ENCODE results near the gene MAP2K2.

MAP2K2 gene

DNA sequence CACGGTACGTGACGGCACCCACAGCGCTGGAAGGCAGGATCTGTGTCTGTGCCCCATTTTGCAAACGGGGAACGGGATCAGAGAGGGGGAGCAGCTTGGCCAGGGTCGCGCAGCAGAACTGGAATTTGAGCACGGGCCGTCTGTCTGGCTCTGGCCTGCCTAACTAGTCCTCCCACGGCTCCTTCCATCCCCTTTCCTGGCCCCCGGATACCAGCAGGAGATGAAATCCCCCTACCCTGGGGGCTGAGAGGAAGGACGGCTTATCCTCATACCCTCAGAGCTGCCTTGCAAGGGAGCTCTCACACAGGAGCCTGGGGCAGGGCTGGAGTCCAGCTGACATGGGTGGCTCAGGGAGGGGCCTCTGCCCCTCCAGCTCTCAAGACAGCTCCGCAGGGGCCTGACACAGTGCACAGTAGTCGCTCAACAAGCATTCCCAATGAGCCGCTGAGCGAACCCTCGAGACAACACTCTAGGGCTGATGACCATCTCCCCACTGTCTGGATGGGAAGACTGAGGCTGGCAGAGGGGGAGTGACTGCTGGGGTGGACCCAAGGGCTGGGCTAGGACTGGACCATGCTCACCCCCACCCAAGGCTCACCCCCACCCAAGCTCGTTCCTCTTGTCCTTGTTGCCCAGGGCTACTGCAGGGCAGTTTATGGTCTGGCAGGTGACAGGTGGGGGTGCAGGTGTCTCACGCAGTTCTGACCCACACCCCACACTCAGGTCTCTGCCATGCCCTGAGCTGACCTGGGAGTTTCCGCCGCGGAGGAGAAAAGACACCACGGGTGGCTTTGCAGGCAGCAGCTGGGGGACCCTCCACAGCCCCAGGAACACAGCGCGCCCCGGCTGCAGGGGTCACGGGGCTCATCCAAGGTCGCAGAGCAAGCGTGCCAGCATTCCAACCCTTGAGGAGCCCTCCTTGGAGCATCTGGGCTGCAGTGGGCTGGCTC, 61.2 kb downstream of the MAP2K2 start:
- TF ChIP-seq, protein P1, sequence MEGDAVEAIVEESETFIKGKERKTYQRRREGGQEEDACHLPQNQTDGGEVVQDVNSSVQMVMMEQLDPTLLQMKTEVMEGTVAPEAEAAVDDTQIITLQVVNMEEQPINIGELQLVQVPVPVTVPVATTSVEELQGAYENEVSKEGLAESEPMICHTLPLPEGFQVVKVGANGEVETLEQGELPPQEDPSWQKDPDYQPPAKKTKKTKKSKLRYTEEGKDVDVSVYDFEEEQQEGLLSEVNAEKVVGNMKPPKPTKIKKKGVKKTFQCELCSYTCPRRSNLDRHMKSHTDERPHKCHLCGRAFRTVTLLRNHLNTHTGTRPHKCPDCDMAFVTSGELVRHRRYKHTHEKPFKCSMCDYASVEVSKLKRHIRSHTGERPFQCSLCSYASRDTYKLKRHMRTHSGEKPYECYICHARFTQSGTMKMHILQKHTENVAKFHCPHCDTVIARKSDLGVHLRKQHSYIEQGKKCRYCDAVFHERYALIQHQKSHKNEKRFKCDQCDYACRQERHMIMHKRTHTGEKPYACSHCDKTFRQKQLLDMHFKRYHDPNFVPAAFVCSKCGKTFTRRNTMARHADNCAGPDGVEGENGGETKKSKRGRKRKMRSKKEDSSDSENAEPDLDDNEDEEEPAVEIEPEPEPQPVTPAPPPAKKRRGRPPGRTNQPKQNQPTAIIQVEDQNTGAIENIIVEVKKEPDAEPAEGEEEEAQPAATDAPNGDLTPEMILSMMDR (conservative IDR thresholded peaks at IDR 0.05; ENCODE audit: low read length) = no peak
- DNase-seq (ENCODE audit: low read depth) = no peak
- H3K4me3 ChIP-seq (ENCODE audit: low read length) = peak overlapping the region; percentile 74

DNA sequence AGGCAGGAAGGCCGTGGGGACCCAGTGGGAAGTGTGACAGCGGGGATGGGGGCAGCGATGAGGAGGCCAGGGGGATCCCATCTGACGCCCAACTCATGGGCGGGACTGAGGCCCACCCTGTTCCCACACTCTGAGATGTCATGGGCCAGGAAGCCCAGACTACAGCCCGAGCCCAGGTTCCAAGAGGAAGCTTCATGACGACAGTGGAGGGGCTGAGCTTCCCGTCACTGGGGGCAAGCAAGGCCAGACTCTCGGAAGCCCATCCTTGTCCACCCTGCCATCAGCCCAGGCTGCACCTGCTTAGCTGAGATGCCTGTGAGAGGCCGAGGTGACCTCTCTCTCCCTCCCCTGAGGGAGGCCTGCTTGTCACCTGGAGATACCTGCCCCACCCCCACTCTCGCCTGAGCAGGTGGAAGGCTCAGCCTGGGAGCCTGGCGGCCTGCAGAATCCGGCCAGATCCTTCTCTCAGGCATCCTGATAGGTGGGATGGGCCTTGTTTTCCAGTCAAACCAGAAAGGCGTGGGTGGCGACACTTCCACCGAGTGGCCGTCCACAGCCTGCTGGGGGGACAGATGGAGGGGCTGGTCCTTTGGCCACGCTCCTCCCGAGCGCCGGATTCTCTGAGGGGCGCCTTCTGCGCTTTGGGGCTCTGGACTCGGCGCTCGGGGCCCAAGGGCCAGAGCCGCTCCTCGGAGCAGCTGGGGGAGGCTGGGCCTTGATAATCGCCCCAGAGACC, 62.1 kb downstream of the MAP2K2 start:
- TF ChIP-seq, protein P1 (conservative IDR thresholded peaks at IDR 0.05; ENCODE audit: low read length) = no peak
- peak overlapping the region; percentile 41 for H3K4me3 ChIP-seq (ENCODE audit: low read length)
- no peak for DNase-seq (ENCODE audit: low read depth)

DNA sequence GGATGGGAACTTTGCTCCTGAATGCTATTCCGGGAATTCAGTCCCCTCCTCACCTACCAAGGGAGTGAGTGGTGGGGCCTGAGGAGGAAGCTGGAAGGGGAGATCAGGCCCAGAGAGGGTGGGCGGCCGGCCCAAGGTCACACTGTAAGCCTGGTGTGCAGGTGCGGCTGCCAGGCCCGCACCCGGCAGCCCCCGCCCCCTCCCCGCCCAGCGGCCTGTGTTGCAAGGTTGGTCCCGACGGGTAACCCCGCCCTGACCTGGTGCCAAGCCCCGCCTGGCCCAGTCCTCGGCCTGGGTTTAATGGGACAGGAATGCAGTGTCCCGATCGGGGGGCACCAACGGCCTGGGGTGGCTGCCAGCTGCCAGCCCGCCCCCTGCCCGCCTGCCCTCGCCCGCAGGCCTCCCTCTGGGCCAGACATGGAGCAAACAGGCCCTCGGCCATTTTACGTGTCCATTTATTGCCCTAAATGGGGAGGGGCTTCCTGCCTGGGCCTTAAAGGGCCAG, 62.7 kb downstream of the MAP2K2 start:
- peak; percentile 61 for DNase-seq (ENCODE audit: low read depth)
- peak overlapping the region; percentile 41 for H3K4me3 ChIP-seq (ENCODE audit: low read length)
- TF ChIP-seq, protein P1 (conservative IDR thresholded peaks at IDR 0.05; ENCODE audit: low read length) = no peak

DNA sequence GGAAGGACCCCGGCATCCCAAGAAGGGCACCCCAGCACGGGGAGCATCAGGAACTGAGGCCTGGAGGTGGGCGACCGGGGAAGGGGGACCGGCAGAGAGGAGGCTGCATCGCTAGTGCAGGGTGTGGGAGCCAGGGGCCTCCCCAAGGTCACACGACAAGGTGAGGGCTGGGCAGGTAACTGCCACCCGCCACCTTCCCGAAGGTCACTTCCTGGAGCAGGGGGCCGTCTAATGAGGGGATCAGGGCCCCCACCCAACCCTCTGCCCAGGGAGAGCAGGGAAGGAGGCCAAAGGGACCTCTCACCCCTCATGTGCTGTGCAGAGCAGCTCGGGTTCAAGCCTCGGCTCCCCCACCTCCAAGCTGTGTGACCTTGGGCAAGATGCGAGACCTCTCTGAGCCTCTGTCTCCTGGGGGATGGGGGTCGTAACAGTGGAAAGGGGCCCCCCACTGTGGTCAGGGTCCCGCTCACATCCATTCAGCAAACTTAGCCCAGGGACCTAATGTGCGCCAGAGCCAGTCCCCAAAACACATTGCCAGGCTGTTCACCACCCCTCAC, 63.2 kb downstream of the MAP2K2 start:
- DNase-seq (ENCODE audit: low read depth) = no peak
- H3K4me3 ChIP-seq (ENCODE audit: low read length) = peak overlapping the region; percentile 41
- TF ChIP-seq, protein P1 (conservative IDR thresholded peaks at IDR 0.05; ENCODE audit: low read length) = no peak

- DNase-seq (ENCODE audit: low read depth) = peak; percentile 42
- peak overlapping the region; percentile 52 for H3K4me3 ChIP-seq (ENCODE audit: low read length)
- TF ChIP-seq, protein P1 (conservative IDR thresholded peaks at IDR 0.05; ENCODE audit: low read length) = no peak
Measured at GRCh38 chr19:4059891-4060620, 63.9 kb downstream of the MAP2K2 start.

GRCh38 chr19:4059453-4059871, 64.5 kb downstream of the MAP2K2 start:
- no peak for DNase-seq (ENCODE audit: low read depth)
- TF ChIP-seq, protein P1 (conservative IDR thresholded peaks at IDR 0.05; ENCODE audit: low read length) = no peak
- H3K4me3 ChIP-seq (ENCODE audit: low read length) = peak overlapping the region; percentile 52
